HG02610 (cell line): ENCODE data around the gene PHYH.
"Not testable (repeated sequence)": the region's sequence is repeated elsewhere in the genome, so short reads cannot be mapped to it uniquely, and the experiment has no call there.

ENCODE experiments used
- ATAC-seq: cut with Tn5 transposase; IDR thresholded peaks from one replicate; pipeline ENCODE4 v1.9.1; 2021; ENCODE audit warnings: mild to moderate bottlenecking, moderate library complexity; ENCODE audit not compliant: unreplicated experiment

Gene PHYH

DNA sequence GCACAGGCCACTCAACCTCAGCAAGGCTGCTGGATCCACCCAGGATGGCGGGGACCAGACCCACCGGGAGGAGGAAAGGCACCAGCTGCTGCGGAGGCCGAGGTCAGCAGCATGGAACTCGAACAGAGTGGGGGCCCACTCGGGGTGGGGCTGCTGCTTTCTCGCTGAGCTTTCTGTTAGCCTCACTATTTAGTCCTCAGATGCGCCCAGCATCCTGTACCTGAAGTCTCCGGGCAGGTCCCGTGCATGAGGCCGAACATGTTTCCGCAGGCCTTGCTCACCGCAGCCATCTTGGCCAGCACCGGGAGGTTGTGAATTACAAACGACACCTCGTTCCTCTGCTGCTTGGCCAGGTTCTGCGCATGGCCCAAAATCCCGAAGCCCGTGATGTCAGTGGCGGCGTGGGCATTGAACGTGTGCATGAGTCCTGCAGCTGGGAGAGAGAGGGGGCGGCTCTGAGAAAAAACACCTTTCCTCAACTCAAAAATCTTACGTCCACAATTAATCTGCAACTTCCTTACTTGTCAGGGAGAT is 22.8 kb upstream of the PHYH start:
- ATAC-seq = no peak

DNA sequence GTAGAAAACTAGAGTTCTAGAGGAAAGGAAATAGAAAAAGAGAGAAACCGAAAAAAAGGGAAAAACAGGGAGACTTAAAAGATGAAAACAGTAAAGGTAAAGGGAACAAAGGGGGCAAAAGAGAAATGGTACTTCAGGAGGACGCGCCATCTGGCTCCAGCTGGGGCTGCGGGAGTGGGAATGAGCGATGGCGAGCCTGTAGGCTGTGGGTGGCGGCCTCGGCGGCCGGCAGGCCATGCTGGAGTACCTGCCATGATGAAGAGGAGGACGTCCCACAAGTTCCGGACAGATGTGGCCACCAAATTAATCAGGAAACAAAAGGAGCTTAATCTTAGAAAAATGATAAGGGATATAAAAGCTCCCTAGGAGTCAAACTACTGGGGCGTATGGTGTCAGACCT is 21.7 kb upstream of the PHYH start:
- ATAC-seq = no peak

DNA sequence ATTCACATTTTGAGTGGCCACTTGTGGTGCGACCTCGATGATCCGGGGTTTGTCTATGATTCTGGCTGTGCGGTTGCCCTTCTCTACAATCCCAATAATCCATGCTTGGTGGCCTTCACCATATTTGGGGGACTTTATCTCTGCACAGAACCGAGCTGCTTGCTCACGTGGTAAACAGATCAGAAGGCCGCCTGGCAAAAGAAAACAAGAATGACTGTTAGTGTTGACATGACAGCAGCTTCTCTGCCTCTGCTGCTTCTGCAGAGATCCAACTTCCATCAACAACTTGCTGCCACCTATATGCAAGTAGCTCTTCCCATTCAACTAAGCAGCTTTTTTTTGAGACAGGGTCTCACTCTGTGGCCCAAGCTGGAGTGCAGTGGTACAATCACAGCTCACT is 19.3 kb upstream of the PHYH start:
- no peak for ATAC-seq

DNA sequence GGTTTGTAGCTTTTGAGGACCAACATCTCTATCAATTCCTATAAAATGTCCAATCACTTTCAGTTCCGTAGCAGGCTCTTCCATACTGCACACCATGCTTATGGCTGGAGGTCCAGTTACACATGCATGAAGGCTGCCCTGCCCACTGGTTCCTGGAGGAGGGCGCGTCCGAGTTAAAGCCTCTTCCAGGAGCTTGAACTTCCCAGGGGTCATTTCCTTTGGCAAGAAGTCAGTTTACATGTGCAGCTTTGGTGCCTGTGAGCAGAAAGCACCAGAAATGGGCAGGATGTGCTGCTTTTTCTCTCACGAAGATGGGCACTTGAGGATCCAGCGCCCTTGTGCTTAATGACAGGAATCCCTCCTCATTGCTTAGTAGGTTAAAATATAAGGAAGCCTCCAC is 17.6 kb upstream of the PHYH start:
- no peak for ATAC-seq

DNA sequence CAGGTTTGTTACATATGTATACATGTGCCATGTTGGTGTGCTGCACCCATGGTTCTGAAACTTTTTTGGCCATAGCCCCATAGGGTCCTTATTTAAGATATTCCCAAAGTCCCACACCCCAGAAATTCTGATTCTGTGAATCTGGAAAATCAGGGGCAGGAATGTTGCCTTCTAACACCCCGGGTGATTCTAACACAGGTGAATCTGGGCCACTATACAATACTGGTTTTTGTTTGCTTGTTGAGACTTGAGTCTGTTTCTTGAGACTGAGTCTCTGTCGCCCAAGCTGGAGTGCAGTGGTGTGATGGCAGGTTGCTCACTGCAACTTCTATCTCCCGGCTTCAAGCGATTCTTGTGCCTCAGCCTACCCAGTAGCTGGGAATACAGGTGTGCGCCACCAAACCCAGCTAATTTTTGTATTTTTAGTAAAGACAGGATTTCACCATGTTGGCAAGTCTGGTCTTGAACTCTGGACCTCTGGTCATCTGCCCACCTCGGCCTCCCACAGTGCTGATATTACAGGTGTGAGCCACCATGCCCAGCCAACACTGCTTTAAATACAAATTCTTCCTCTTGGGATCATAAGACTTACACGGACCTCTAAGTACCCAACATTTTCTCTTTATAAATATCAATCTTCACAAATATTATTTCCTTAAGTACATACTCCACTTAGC is 16.9 kb upstream of the PHYH start:
- no peak for ATAC-seq

DNA sequence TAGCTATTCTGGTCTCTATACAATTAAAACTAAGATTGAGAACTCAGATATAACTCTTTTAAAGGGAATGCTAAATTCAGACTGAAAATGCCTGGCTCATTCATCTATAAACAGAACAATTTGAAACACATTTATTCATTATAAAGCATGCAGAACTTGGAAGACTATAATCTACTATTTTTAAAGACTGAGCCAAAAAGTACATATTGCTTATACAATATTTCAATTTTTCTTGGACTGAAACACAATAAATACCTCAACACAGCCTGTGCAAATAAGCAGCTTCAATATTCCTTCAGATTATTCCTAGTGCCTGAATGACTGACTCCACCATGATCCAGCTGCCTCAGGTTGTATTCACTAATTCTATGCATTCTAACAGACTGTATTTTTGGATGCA is 15.5 kb upstream of the PHYH start:
- no peak for ATAC-seq

DNA sequence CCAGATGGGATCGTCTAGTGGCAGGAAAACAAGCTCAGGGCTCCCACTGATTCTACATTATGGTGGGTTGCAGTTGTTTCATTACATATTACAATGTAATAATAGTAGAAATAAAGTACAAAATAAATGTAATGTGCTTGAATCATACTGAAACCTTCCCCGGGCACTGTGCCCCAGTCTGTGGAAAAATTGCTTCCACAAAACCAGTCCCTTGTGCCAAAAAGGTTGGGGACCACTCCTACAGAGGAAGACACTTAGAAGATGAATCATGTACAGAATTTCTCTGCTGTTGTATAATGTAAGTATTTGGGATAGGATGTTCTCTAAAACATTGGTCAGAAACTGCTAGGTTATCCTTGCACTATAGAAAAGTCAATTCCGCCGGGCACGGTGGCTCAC is 11.3 kb upstream of the PHYH start:
- no peak for ATAC-seq

DNA sequence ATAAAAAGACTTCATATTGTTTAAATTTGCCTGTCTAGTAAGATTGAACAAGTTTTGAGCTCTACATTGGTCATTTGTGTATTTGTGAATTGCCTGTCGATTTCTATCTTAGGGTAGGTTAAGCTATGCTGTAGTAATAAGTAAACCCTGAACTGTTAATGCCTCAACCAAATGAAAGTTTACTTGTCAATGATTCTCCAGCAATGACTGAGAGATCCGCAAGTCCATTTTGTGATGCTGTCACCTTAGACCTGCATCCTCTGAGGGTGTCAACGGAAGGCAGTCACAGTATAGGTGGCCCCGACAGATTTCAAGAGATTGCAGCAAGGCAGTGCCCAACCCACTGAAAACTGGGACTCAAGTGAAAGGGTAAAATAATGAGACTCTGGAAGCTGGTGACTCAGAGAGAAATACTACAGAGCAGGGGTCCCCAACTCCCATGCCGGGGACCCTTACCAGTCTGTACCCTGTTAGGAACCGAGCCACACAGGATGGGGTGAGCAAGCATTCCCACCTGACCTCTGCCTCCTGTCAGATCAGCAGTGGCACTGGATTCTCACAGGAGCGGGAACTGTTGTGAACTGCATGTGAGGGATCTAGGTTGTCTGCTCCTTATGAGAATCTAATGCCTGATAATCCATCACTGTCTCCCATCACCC is 10.8 kb upstream of the PHYH start:
- ATAC-seq = no peak

DNA sequence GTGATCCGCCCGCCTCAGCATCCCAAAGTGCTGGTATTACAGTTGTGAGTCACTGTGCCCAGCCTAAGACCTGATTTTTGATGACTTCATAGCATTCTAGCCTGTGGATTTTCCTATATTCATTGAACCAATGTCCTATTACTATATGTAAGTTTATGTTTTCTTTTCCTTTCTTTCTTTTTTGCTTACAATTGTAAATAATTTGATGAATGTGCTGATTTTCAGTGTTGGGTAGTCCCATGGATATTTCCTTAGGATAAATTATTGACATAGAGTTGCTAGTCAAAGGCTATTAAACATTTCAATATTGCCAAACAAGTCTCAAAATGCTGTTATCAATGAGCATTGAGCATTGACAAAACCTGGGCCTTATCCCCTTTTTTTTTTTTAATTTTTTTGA is 9.9 kb upstream of the PHYH start:
- no peak for ATAC-seq

DNA sequence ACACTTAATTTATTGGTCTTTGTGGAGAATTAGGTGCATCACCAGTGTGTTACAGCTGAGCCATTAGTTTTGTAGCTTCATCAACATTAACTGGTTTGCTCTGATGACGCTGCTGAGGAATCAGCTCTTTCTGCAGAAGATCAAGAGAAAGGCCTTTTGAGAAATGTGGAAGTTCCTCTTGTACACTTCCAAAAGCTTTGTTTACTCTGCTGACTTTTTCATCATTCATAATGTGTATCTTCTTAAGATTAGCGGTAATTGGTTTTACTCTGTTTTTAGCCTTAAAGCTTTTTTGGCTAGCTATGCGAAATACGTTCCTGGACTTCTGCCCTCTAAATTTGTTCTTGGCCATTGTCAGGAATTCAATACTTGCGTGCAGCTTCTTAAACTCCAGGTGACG is 8.2 kb upstream of the PHYH start:
- no peak for ATAC-seq

DNA sequence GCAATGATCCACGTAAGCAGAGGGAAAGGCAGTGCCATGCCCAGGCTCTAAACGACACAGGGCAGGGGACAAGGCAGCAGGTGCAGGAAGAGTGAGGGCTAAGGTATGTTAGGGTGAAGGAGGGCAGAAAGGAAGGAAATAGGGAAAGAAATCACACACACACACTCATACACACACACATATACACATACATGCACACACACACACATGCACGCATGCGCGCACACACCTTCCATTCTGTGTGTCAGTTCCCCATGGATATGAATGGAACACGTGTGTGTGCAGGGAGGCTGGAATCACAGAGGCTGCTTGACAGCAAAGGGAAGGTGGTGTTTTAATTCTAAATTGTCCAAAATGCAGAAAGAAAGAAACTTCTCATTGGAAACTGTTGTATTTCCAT is 6.2 kb upstream of the PHYH start:
- no peak for ATAC-seq

DNA sequence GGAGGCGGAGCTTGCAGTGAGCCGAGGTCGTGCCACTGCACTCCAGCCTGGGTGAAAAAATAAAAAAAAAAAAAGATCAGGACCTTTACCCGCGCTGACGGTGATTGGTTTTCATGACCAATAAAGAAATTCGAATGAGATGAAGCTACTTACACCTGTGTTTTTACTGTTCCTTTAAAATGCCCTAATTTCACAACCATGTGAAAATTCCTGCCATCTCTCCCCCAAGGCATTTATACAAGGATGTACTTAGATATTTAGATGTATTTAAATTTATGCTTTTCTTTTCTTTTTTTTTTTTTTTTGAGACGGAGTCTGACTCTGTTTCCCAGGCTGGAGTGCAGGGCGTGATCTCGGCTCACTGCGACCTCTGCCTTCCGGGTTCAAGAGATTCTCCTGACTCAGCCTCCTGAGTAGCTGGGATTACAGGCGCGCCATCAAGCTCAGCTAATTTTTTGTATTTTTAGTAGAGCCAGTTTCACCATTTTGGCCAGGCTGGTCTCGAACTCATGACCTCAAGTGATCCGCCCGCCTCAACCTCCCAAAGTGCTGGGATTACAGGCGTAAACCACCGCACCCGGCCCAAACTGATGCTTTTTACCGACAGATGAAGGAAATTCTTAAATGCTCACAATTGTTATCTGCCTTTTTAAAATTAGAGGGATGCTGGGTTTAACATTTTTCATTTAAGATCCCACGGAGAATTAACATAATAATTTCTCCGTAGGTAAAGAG is 3.1 kb upstream of the PHYH start:
- no peak for ATAC-seq

DNA sequence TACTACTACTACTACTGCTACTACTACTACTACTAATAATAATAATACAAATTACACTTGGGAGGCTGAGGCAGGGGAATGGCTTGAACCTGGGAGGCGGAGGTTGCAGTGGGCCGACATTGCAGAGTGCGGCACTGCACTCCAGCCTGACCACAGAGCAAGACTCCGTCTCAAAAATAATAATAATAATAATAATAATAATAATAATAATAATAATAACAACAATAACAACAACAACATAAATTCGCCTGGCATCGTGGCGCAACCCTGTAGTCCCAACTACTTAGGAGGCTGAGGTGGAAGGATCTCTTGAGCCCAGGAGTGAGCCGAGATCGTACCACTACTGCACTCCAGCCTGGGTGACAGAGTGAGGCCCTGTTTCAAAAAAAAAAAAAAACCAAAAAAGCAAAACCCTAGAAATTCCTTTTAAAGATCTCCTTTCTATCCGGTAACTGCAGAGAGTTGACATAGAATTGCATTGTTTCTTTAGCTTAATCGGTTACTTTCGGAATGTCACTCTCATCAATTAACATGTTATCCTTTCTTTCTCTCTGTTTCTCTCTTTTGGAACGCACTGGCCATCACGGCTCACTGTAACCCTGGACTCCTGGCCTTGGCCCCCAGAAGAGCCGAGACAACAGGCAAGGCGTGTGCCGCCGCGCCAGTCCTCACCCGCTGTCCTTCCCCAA is 972 bp downstream of the PHYH start:
- ATAC-seq = no peak

DNA sequence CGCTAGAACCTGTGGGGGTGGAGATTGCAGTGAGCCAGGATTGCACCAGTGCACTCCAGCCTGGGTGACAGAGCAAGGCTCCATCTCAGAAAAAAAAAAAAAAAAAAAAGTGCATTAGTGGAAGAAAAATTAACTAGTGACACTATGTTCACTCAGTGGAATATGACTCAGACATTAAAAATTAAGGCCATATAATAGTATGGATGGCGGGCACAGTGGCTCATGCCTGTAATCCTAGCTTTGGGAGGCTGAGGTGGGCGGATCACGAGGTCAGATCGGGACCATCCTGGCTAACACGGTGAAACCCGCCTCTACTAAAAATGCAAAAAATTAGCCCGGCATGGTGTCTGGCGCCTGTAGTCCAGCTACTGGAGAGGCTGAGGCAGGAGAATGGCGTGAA is 3.4 kb downstream of the PHYH start:
- no peak for ATAC-seq

DNA sequence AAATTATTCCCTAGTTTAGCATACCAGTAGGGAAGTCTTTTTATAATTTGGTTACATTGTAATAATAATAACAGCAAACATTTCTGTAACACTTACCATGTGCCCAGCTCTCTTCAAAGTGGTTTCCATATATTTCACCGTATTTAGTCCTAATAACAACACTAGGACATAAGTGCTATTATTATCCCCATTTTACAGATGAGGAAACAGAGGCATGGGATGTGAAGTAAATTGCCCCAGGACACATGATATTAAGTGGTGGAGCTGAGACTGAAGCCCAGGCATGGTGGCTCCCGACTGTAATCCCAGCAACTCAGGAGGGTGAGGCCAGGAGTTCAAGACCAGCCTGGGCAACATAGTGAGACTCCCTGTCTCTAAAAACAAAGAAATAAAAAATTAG is 5.1 kb downstream of the PHYH start:
- no peak for ATAC-seq

DNA sequence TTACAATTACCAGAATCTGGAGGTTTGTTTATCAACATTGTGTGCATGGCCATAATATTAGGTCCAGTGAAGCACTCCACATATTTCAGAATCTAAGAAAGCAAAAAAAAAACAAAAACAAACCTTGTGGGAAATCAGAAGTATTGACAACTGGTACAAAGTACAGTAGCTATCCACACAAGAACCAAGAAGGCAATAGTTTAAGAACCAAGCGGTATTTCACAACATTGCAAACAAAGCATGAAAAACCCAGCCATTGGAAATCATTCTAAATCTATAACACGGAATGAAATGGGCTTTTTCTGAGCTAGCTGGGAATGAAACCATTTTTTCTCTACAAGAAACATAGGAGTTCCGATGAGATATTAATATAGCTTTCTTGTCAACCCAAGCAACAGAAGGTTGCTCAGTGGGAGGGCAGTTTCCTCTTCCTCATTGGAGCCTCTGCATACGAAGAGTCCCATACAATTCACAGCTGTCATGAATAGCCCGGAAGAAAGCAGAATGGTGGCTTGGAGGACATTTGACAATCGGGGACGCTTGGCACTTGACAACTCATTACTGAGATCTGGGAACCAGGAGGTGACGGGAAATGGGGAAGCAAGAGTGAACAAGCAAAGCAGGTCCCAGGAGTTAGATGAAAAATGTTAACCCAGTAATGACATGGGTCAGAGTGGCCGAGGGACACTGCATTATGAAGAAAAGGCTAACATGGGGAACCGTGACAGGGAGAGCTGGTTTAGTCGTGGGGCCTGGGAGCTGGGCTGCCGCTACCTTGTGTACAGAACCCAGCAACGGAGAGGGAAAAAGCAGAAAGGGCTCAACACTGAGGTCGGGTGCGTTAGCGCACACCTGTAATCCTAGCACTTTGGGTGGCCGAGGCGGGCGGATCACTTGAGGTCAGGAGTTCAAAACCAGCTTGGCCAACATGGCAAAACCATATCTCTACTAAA is 7.8 kb downstream of the PHYH start:
- ATAC-seq = no peak

DNA sequence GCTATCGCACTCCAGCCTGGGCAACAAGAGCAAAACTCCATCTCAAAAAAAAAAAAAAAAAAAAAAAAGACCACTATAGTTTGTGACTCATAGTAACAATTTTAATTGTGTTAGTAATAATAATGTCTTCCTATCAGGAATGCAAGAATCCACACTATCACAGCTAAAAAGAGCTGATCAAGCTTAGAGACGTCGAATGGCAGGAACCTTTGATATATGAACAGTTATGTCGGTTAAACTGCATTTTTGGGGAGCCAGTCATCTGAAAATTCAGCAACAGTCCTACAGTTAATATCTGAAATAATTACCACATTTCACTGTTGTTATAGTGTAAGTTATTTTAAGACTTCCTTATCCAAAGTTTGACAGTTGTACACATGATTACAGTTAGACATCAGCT is 8.8 kb downstream of the PHYH start:
- no peak for ATAC-seq

DNA sequence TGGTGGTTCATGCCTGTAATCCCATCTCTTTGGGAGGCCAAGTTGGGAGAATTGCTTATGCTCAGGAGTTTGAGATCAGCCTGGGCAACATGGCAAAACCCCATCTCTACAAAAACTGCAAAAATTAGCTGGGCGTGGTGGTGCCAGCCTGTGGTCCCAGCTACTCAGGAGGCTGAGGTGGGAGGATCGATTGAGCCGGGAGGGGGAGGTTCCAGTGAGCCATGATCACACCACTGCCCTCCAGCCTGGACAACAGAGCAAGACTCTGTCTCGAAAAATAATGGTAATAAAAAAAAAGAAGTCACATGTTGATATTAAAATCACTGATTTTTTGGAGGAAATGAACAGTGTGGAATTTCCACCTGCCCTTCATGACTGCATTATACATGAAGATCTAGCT is 15.8 kb downstream of the PHYH start:
- no peak for ATAC-seq

DNA sequence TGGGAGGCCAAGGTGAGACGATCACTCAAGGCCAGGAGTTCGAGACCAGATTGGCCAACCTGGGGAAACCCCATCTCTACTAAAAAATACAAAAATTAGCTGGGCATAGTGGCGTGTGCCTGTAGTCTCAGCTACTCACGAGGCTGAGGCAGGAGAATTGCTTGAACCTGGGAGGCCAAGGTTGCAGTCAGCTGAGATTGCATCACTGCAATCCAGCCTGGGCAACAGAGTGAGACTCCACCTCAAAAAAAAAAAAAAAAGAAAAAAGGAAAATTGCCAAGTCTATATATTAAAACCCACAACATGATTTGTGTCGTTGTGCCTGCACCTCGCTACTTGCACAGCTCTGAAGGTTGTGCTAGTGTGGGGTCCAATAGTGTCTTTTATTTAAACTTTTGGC is 17.5 kb downstream of the PHYH start:
- ATAC-seq = not testable (repeated sequence)

DNA sequence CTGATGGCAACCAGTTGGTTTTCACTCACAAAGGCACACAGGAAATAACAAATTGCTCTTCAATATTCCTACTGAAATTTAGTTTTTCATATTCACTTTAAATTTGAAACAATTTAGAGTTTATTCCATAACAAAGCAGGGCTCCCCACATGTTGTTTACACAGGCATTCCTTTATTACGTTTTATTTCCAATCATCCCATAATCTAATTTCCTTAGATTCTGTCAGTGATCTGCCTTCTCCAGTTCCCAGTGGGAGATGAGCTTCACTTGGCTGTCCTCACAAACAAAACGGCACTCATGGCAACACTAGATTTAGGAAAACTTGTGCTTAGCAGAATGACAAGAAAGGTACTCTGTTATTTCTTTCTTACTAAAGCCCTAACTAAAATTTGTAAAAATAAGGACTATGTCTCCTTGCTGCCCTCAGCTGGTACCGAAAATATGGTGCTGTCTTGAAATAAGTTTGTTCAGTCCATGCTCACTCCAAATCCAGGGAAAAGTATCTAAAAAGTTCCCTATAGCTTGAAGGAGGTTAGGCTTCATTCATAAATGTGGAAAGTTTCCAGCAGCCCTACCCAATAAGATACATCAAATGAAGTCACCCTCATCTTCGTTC is 23.0 kb downstream of the PHYH start:
- no peak for ATAC-seq
